ENCODE results near the gene MACROD2.

- no peak for TF ChIP-seq CTCF (conservative IDR thresholded peaks at IDR 0.05; ENCODE audit: low read depth in 2 of 2)
- no peak for TF ChIP-seq CREB1 (CRISPR knock-in tag; IDR thresholded peaks at IDR 0.05; ENCODE audit: low read depth)
- TF ChIP-seq EZH2 (IDR thresholded peaks at IDR 0.05; ENCODE audit: low read depth, unreplicated experiment), result no peak
- no peak for TF ChIP-seq POLR2AphosphoS5 (IDR thresholded peaks at IDR 0.05; ENCODE audit: low read depth)
- TF ChIP-seq EZH2phosphoT487 (IDR thresholded peaks at IDR 0.05; ENCODE audit: unreplicated experiment), result no peak
Observed at GRCh38 chr20:14958626-14959025, 963.3 kb downstream of the MACROD2 start.

Data from GM23338 (cell line).